ENCODE results near the gene STK38L.

Gene STK38L

DNA sequence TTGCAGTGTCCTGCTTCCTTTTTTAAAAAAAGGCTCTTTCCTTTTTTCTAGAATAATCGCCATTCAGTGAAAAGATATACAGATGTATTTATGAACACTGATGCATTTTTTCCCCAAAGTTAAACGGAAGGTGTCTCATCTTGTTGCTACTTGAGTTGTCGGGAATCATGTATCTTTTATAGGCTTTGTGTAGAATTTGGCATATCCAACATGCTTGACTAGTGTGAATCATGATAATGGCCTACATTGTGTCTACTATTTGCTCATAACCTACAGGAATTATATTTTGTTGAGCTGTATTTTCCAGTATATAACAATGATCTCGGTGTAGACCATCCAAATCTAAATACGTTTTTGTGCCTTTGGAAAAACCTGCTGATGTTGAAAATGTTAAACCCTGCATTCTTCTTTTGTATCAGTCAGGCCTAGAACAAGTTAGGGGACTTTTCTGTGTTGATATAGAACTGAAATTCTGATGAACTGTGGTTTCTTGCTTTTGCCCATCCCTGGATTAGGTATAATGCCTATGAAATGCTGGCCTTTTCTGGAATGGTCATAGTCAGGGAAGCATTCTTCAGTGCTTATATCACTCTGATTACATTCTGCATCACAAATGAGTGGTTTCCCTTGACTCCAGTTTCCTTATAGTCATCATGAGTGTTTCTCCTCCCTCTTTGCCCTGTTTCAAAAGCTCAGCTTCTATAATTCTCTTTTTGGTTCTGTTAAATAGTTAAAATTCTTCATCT lies 99.3 kb downstream of the STK38L start:
- peak; percentile 82 for DNase-seq (ENCODE audit: low read depth)
- TF ChIP-seq, protein P1, sequence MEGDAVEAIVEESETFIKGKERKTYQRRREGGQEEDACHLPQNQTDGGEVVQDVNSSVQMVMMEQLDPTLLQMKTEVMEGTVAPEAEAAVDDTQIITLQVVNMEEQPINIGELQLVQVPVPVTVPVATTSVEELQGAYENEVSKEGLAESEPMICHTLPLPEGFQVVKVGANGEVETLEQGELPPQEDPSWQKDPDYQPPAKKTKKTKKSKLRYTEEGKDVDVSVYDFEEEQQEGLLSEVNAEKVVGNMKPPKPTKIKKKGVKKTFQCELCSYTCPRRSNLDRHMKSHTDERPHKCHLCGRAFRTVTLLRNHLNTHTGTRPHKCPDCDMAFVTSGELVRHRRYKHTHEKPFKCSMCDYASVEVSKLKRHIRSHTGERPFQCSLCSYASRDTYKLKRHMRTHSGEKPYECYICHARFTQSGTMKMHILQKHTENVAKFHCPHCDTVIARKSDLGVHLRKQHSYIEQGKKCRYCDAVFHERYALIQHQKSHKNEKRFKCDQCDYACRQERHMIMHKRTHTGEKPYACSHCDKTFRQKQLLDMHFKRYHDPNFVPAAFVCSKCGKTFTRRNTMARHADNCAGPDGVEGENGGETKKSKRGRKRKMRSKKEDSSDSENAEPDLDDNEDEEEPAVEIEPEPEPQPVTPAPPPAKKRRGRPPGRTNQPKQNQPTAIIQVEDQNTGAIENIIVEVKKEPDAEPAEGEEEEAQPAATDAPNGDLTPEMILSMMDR (IDR thresholded peaks at IDR 0.05; ENCODE audit: low read depth, low read length, missing control alignments): no peak
- H3K4me3 ChIP-seq (ENCODE audit: low read depth, low read length): no peak overlapping the region
- in situ Hi-C loops (cut with HindIII; ENCODE audit: low sequenced_read_pairs): no loop called here

GRCh38 chr12:27344246-27344645 lies 100.2 kb downstream of the STK38L start:
- H3K4me3 ChIP-seq (ENCODE audit: low read depth, low read length): no peak overlapping the region
- in situ Hi-C loops (cut with HindIII; ENCODE audit: low sequenced_read_pairs): no loop called here

GRCh38 chr12:27344760-27345159 lies 100.7 kb downstream of the STK38L start:
- H3K4me3 ChIP-seq (ENCODE audit: low read depth, low read length): no peak overlapping the region
- in situ Hi-C loops (cut with HindIII; ENCODE audit: low sequenced_read_pairs): no loop called here
- TF ChIP-seq, protein P1 (IDR thresholded peaks at IDR 0.05; ENCODE audit: low read depth, low read length, missing control alignments): no peak
- DNase-seq (ENCODE audit: low read depth): no peak

More at GRCh38 chr12:27344246-27344645, 100.2 kb downstream of the STK38L start:
- TF ChIP-seq, protein P1 (IDR thresholded peaks at IDR 0.05; ENCODE audit: low read depth, low read length, missing control alignments): no peak
- DNase-seq (ENCODE audit: low read depth): no peak

DNA sequence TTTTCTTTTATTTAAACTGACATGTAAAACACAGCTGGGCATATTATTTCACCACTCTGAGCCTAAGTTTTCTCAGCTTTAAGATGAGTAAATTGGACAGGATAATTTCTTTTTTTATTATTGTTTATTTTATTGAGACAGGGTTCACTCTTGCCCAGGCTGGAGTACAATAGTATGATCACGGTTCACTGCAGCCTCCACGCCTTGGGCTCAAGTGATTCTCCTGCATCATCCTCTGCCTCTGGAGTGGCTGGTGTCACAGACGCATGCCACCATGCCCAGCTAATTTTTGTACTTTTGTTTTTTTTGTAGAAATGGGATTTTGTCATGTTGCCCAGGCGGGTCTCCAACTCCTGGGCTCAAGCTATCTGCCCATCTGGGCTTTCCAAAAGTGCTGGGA lies 101.3 kb downstream of the STK38L start:
- in situ Hi-C loops (cut with HindIII; ENCODE audit: low sequenced_read_pairs): no loop called here
- no peak for DNase-seq (ENCODE audit: low read depth)
- H3K4me3 ChIP-seq (ENCODE audit: low read depth, low read length): no peak overlapping the region

GRCh38 chr12:27347779-27348178 lies 103.7 kb downstream of the STK38L start:
- in situ Hi-C loops (cut with HindIII; ENCODE audit: low sequenced_read_pairs): no loop called here
- TF ChIP-seq, protein P1 (IDR thresholded peaks at IDR 0.05; ENCODE audit: low read depth, low read length, missing control alignments): no peak
- DNase-seq (ENCODE audit: low read depth): no peak
- no peak overlapping the region for H3K4me3 ChIP-seq (ENCODE audit: low read depth, low read length)

More for the DNA sequence above, 101.3 kb downstream of the STK38L start:
- TF ChIP-seq, protein P1 (IDR thresholded peaks at IDR 0.05; ENCODE audit: low read depth, low read length, missing control alignments): no peak

- no peak overlapping the region for H3K4me3 ChIP-seq (ENCODE audit: low read depth, low read length)
- TF ChIP-seq, protein P1 (IDR thresholded peaks at IDR 0.05; ENCODE audit: low read depth, low read length, missing control alignments): no peak
- in situ Hi-C loops (cut with HindIII; ENCODE audit: low sequenced_read_pairs): no loop called here
- no peak for DNase-seq (ENCODE audit: low read depth)
Observed at GRCh38 chr12:27351476-27351875, 107.4 kb downstream of the STK38L start.
